C1 segment of cervical spinal cord (tissue), 14 donors: Measurements from ENCODE around the gene SH3GL1.

Experiments used
- DNase-seq, 14 donors: peaks; one replicate each; lab custom pipeline; 2025; lab: John Stamatoyannopoulos, UW

SH3GL1 gene, protein sequence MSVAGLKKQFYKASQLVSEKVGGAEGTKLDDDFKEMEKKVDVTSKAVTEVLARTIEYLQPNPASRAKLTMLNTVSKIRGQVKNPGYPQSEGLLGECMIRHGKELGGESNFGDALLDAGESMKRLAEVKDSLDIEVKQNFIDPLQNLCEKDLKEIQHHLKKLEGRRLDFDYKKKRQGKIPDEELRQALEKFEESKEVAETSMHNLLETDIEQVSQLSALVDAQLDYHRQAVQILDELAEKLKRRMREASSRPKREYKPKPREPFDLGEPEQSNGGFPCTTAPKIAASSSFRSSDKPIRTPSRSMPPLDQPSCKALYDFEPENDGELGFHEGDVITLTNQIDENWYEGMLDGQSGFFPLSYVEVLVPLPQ

DNA sequence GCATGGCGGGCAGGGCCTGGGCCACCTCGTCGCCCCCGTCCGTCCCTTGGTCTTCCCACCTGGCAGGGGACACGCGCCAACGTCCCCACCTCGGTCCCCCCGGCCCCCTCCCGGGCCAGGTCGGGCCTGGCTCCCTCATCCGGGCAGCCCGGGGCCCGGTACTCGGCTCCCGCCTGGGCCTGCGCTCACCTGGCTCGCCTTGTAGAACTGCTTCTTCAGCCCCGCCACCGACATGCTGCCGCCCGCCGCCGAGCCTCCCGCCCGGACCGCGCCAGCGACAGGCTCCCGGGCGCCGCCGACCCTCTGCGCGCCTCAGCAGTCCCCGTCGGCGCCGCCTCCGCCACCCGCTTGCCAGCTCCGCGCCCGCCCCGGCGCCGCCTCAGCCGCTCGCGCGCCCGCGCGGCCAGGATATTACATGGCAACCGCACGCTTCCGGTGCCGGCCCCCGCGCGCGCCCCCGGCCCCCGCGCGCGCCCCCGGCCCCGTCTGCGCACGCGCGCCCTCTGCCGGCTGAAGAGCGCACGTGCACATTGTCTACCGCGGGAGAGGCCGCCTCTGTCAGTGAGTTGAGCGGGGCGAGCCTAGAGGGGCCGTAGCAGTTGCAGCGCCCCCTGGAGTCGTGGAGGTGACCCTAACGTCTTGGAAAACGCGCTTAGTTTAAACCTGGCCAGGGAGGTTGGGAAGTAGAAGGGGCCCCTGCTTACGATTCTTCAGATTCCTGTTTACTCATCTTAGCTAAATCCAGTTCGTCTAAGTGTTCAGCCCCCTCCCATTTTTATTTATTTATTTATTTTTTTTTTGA is at the start of gene SH3GL1:
Gene SH3GL1, minus strand, starts transcription at position 413 of the 802 bp plus-strand sequence. Its CDS starts 179 bp downstream, at position 234.
- peak; percentile 35 to 96 (median 86) for DNase-seq

DNA sequence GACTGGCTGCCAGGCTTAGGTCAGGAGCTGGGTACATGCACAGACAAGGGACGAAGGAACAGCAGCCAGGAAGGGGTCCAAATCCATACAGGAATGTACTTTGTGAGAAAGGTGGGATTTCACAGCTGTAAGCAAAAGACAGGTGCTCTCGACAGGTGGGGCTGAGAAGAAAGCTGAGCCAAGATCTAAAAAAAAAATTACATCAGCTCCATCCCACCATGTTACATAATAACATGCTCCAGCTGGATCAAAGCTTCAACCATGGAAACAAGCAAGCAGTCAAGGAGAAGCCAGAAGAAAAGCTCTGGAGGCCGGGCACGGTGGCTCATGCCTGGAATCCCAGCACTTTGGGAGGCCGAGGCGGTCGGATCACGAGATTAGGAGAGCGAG is 49.3 kb upstream of the SH3GL1 start:
- DNase-seq, result no peak

DNA sequence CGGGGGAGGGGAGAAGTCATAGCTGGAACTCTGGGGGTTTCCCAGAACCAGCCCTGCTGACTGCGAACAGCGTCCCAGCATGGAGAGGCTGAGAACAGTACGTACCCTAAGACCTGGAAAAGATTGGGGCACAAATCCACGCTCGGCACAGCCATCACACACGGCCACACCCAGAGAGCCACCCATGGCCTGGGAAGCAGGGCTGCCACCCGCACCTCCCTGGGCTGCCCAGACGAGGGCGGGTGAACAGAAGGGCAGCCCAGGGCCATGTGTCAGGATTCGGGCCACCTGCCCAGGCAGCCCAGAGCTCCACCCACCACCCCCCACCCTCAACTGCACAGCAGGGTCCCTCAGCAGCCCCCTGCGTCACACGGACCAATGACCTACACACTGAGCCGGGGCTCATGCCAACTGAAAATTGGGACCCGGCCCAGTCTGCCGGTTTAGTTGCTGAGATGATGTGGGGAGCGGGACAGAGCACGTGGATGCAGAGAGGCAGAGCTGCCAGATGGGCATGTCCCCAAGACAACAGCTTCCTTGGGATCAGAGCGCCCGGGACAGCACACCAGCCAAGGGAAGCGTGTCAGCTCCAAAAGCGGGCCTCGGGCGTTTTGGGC is 48.8 kb upstream of the SH3GL1 start:
- DNase-seq, result peak in 12 of 14 donors; percentile 23 to 89 (median 65)

DNA sequence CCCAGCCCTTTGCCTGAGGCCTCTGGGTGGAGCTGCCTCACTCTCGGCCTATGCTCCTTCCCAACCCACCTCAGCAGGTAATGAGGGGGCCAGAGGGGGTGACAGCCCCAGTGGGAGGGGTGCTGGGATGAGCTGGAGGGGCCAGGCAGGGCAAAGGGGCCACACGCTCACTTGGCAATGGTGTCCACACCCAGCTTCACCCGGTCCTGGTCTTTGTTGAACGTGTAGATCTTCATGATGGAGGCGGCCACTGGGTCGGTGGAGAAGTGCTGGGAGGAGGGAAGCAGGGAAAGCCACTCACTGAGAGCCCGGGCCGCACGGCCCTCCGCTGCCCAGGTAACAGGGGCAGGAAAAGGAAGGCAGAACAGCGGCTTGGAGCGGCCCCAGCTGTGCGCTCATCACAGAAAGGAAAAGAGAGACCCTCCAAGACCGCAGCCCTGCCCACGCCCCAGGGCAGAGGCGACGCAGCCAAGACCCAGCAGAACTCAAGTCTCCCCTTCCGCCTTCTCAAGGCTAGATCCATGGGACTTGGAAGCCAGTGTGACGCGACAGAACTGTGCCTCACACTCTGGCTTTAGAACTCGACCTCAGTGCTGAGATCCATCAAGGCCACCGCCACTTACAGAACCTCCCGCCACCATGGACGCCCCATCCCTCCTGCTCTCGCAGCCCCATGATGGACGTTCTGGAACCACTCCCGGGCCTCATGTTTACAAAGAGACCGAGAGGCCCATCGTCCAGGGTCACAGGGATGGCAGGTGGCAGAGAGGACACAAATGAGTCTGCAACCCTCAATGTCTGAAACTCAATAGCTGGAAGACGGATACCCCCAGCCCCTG is 48.0 kb upstream of the SH3GL1 start:
- DNase-seq, result no peak

DNA sequence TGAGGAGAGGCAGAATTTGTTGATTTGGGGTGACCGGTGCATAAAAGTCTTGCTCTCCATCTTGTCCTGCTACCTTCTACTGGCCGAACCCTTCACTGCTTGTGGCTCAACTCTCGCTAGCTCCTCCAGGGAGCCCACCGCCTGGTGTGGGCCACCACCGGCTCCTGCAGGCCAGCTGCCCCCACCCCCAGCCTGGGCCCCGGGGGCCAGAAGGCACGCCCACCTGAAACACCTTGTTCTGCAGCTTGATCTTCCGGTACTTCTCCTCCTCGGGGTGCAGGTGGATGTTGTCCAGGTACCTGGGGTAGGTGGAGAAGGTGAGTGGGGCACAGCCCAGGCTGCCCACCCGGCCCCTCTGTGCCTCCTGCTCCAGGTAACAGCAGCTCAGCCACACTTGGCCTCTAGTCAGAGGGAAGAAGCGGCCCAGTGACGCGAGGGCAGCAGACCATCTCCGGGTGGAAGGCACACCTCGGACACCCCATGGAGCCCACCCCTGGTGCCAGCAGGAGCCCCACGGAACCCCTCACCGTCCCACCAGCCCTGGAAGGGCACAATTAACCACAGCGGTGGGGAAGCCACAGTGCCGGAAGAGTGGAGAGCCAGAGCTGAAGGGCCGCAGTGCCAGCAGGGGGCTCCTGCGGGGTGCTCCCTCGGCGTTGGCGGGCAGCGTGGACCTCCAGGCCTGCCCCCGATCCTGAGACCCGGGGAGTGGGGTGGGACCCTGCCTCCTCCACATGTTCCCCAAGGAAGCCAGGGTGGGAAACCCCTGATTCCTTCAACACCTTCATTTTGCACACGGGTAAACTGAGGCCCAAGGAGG is 47.2 kb upstream of the SH3GL1 start:
- DNase-seq, result no peak

DNA sequence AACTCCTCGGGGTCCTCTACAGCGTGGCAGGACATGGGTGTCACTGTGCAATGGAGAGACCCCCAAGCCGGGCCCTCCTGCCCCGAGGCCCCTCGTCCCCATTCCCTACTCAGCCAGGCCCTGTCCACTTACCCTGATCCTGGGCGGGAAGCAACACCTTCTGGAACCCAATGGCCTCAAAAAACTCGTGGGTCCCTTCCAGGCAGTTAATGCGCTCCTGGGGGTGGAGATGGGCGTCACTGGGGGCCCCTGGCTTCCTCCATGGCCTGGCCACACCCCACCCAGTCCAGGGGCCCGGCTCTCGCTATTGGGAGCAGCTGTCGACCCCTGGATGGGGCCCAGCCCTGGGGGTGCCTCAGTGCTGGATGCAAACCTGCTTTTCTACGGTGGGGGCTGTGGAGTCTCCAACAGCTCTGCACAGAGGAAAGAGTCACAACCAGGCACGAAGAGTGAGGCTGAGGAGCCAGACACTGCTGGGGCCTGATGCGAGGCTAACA is 46.4 kb upstream of the SH3GL1 start:
- no peak for DNase-seq

DNA sequence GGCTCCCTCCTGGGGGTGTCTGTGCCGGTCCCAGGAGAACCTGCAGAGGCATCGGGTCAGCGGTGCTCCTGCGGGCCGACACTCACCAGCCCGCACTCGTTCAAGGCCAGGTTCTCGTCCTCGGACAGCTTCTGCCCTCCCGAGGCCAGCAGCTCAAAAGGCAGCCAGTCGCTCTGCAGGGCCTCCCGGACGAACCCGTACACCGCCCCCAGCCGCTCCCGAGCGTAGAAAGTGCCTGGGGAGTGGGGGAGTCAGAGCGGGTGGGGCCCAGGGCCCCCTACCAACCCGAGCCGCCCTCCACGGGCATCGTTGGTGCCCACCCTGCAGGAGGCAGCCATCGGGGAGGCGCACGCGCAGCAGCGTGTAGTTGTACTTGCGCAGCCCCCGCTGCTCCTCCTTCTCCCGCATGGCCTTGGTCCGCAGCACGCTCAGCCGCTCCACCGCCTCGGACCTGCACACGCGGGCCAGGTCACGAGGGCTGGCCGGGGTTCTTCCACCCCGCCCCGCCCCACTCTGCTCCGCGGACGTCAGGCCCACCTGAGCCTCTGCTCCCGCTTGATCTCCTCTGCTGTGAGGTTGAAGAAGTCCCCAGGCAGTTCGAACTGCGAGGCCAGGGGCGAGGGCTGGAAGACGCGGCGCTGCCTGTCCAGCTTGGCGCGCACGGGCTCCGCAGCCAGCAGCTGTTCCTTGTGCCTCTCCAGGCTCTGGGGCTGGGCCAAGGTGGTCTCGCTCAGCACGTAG is 45.8 kb upstream of the SH3GL1 start:
- DNase-seq, result no peak

DNA sequence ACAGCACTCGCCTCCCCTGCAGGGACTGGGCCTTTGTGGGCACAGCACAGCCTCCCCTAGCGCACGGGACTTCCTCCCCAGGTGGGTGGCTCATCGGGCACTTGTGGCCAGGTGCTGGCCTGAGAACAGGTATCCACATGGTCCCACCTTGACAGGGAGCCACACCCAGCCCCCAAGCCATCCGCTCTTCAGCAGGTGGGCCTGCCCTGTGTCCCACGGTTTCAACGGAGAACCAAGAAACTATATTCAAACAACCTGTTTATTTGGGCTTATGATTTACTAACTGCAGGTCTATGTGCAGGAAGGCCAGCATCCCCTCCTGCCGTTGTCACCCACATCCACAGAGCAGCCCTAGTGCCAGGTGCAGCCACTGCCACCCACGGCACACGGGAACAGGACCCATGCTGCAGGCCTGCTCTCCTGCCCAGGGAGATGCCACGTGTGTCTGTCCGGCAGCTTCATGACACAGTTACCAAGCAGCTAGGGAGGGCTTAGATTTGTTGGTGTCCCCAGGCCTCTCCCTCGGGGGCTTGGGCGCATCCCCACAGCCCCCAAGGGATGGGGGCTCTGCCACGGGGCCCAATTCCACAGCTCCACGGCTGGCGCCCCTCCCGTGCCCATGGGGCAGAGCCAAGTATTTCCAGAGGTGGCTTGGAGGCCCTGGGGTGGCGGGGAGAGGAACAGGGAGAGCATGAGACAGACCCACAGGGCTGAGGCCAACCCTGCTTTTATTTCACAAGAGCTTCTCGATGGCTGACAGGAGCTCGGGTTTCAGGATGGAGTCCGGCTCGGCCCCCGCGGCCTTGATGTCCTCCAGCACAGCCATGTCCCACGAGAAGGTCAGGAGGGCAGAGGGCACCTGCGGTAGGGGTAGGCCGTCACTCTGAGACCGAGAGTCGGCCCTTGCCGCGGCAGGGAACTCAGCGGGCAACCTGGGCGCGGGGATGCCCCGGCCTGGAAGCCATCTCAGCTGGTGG is 44.7 kb upstream of the SH3GL1 start:
- no peak for DNase-seq

DNA sequence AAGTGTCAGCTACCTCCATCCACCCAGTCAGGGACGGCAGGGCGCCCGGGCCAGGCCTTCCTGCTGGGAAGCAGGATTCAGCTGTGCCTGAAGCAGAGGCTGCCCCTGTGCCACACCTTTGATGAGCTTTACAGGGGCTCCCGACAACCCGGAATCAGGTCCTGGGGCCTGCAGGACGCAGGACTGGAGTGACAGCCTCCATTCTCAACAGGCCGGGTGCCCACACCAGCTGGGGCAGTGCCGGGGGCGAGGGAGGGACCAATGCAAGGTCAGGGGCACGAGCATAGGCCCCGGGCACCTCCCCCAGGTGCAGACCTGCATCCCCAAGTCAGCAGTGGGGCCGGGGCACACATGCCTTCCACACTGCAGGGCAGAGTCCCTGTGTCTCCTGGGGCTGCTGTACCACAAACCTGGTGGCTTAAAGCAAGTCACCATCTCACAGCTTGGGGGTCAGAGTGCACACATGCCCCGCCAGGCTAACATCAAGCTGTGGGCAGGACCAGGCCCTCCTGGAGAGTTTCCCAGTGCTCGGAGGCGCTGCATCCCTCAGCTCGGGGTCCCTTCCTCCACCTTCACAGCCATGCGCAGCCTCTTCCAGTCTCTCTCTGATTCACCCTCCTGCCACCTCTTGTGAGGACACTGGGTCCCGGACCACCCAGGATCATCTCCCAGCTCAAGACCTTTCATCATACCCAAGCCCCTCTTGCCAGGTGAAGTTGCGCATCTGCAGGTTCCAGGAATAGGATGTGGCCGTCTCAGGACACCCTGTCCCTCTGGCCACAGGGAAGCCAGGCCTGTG is 43.8 kb upstream of the SH3GL1 start:
- no peak for DNase-seq

DNA sequence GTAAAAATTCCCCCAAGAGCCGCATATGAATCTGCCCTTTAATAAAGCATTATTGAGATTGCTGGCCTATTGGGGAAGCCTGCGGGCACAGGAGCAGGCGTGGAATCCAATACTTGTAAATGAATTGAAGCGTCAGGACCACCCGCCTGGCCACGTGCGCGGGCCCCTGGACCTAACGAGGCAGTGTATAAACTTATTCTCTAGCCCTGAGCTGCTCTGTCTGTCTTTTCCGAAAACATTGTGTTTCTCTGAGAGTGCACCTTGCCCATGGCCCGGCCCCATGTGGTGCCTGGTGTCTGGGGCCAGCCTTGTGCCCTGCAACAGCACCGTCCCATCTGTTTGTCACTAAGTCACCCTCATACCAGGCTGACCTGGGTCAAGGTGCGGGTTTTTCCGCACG is 42.8 kb upstream of the SH3GL1 start:
- DNase-seq, result no peak

DNA sequence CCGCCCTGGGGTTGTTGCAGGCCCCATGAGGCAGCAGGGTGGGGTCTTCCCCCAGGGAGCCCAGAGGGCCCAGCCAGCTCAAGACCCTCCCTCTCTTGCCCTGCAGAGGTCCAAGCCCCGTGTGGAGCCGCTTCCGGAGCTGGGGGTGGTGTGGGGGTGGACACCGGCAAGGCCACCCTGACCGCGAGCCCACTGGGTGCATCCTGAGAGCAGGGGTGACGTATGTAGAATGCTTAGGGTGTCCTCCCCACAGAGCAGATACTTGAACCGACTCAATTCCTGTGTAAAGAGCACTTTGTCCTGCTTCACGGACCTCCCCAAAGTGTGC is 42.4 kb upstream of the SH3GL1 start:
- DNase-seq, result no peak

DNA sequence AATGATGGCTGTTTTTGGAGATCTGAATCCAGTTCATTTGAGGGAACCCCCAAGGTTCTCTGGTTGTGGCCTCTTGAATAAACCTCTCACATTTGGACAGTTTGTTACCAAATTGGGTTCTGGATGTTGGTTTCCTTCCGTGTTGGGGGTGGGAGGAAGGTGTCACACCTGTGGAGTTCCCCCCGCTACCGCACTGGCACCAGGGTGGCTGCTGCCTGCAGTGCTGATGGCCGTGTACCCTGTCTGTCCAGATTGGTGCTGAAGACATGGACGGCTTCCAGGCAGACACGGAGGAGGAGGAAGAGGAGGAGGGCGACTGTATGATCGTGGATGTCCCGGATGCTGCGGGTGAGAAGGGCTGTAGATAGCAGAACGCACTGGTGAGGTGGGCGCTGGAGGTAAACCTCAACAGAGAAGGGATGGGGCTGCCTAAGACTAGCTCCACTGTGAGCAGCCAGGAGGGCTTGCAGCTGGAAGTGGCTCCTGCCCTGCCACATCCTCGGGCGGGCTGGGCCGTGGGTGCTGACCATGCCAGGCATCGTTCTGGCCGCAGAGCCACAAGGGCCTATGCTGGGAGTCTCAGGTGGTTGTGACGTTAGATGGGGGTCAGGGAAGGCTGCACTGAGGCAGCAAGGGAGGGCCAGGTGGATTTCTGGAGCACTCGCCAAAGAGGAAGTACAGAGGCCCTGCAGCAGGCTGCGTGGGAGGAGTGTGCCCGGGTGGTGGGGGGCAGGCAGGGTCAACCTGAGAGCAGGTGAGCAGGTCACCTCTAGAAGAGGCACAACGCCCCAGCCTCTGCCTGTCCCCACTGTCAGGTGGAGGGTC is 41.9 kb upstream of the SH3GL1 start:
- no peak for DNase-seq

DNA sequence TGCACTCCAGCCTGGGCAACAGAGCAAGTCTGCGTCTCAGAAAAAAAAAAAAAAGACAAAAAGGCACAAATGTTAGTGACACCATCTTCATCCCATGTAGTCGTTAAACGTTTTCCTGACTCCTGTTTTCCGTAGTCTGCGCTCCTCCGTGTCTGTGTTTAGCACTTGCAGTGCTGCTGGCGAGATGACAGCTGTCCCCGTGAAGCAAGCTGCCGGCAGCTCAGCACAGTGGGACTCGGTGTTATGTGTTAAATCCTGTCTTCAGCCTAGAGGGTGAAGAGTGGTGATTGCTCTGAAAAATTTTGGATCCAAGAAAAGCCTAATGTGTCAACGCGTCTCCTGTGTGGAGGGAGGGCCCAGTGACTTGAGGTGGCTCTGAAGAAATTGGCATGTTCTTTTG is 38.9 kb upstream of the SH3GL1 start:
- peak in 1 of 14 donors; percentile 36 for DNase-seq

DNA sequence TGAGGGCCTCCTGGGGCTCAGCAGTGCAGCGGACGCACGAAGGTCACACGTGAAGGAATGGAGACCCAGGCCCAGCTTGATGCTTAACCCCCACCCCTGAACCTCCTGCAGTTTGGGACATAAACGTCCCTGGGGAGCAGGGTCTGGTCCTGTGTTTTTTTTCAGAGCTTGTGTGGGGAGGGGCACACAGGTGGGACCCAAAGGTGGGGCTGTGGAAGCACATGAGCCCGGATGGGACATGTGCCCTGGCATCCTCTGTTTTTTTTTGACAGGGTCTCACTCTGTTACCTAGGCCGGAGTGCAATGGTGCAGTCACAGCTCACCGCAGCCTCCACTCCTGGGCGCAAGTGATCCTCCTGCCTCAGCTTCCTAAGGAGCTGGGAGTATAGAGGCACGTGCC is 36.8 kb upstream of the SH3GL1 start:
- no peak for DNase-seq

DNA sequence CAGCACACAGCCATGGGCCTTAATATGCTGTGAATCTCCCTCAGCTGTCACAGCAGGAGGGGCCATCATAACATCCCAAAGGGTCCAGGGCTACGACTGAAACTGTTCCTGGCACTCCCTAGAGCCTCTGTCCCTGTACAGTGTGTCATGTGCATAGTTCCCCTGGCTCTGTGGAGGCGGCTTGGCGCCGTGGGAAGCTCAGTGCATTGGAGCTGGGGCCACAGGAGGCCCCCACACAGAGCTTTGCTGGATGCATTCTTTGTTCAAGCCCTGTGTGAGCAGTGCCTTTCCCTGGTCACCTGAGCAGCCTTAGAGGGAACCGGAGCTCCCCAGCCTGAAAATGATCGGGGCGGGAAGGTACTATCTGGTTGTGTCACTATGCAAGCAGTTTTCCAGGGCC is 35.9 kb upstream of the SH3GL1 start:
- DNase-seq, result no peak

DNA sequence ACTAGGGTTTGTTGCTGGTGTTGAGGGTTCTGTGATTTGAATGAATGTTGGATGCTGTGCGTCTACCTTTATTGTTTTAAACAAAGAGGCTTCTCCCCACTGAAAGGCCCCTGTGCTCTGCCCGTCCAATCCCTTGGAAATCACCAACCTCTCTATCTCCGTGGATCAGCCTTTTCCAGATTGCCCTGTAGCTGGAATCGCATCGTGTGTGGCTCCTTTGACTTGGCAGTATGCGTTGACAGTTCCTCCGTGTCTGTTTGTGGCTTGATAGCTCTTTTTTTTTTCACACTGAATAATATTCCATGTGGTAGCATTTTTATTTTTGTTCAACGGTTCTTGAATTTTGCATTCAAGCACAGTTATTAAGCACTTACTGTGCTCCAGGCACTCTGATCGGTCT is 34.0 kb upstream of the SH3GL1 start:
- DNase-seq, result no peak

DNA sequence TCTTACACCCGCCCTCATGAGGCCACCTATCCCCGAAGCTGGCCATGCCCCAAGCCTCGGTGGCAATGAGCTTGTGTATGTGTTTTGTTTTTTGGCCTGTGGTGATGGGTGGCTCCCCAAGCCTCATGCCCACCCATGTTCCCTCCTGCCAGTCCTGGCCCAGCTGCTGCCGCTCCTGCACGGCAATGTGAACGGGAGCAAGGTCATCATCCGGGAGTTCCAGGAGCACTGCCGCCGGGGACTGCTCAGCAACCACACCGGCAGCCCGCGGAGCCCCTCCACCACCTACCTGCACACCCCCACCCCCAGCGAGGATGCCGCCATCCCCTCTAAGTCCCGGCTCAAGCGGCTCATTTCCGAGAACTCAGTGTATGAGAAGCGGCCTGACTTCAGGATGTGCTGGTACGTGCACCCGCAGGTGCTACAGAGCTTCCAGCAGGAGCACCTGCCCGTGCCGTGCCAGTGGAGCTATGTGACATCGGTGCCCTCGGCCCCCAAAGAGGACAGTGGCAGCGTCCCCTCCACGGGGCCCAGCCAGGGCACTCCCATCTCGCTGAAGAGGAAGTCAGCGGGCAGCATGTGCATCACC is 32.7 kb upstream of the SH3GL1 start:
- DNase-seq, result no peak
